DND-41 (cell line): ENCODE measurements around the gene ERAP2.

Experiments
- EZH2 ChIP-seq: IDR thresholded peaks from 3 replicates; pipeline ENCODE4 v1.6.1; 2012; ENCODE audit warnings: borderline replicate concordance, low read depth, mild to moderate bottlenecking, moderate library complexity, low read length, inconsistent platforms; ENCODE audit not compliant: severe bottlenecking
- TF ChIP-seq, protein P1 (sequence below): IDR thresholded peaks from 2 replicates; pipeline ENCODE4 v1.5.1; 2012; ENCODE audit warnings: borderline replicate concordance, low read length, moderate library complexity, mild to moderate bottlenecking; ENCODE audit not compliant: poor library complexity, severe bottlenecking; ENCODE audit errors: extremely low read depth

DNA sequence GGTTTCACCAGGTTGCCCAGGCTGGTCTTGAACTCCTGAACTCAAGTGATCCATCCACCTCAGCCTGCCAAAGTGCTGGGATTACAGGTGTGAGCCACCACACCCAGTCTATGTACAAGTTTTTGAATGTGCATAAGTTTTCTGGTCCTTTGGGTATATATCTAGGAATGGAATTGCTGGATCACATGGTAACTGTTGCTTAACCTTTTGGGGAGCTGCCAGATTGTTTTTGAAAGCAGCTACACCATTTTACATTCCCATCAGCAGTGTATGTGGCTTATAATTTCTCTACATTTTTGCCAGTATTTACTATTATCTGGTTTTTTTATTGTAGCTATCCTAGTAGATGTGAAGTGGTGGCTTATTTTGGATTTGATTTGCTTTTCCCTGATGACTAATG lies 50.7 kb downstream of the ERAP2 start:
- TF ChIP-seq, protein P1, sequence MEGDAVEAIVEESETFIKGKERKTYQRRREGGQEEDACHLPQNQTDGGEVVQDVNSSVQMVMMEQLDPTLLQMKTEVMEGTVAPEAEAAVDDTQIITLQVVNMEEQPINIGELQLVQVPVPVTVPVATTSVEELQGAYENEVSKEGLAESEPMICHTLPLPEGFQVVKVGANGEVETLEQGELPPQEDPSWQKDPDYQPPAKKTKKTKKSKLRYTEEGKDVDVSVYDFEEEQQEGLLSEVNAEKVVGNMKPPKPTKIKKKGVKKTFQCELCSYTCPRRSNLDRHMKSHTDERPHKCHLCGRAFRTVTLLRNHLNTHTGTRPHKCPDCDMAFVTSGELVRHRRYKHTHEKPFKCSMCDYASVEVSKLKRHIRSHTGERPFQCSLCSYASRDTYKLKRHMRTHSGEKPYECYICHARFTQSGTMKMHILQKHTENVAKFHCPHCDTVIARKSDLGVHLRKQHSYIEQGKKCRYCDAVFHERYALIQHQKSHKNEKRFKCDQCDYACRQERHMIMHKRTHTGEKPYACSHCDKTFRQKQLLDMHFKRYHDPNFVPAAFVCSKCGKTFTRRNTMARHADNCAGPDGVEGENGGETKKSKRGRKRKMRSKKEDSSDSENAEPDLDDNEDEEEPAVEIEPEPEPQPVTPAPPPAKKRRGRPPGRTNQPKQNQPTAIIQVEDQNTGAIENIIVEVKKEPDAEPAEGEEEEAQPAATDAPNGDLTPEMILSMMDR: no peak
- TF ChIP-seq EZH2: no peak
